ENCODE measurements around the gene BRK1.
"Not testable (repeated sequence)": the region's sequence is repeated elsewhere in the genome, so short reads cannot be mapped to it uniquely, and the experiment has no call there.

BRK1 gene

GRCh38 chr3:10116138-10116460 is 624 bp downstream of the BRK1 start:
- no peak for TF ChIP-seq CTCF (IDR thresholded peaks at IDR 0.05; ENCODE audit: low read depth, low read length)
- no peaks in the 10 kb centered on the region for H3K4me1 ChIP-seq
- H3K9me3 ChIP-seq, result no peaks in the 10 kb centered on the region
- H3K36me3 ChIP-seq, result no peaks in the 10 kb centered on the region
- no peak for DNase-seq
- H3K27me3 ChIP-seq, result no peaks in the 10 kb centered on the region
- H3K4me3 ChIP-seq (ENCODE audit: low read depth, low read length), result peak overlapping the region; percentile 91

- no peak for TF ChIP-seq CTCF (IDR thresholded peaks at IDR 0.05; ENCODE audit: low read depth, low read length)
- Histone ChIP-seq H3K9me3 (no peaks in the 10 kb centered on the region), H3K4me3 (ENCODE audit: low read depth, low read length) (peak overlapping the region; percentile 91; the same call in 1 of the 2 replicates), H3K27me3 (no peaks in the 10 kb centered on the region), H3K4me1 (no peaks in the 10 kb centered on the region), H3K36me3 (no peaks in the 10 kb centered on the region)
- no peak for DNase-seq
These were observed 1.5 kb downstream of the BRK1 start for GRCh38 chr3:10116928-10117327.

GRCh38 chr3:10119376-10119775 is 3.9 kb downstream of the BRK1 start:
- no peak for TF ChIP-seq CTCF (IDR thresholded peaks at IDR 0.05; ENCODE audit: low read depth, low read length)
- no peaks in the 10 kb centered on the region for H3K36me3 ChIP-seq
- no peaks in the 10 kb centered on the region for H3K27me3 ChIP-seq
- no peaks in the 10 kb centered on the region for H3K9me3 ChIP-seq
- no peak for DNase-seq
- no peak overlapping the region for H3K4me3 ChIP-seq (ENCODE audit: low read depth, low read length)
- H3K4me1 ChIP-seq, result no peaks in the 10 kb centered on the region

GRCh38 chr3:10121064-10121463 is 5.6 kb downstream of the BRK1 start:
- Histone ChIP-seq H3K36me3 (no peaks in the 10 kb centered on the region; the same call in 1 of the 2 replicates), H3K9me3 (no peaks in the 10 kb centered on the region), H3K27me3 (no peaks in the 10 kb centered on the region), H3K4me3 (ENCODE audit: low read depth, low read length) (no peak overlapping the region), H3K4me1 (no peaks in the 10 kb centered on the region)
- no peak for TF ChIP-seq CTCF (IDR thresholded peaks at IDR 0.05; ENCODE audit: low read depth, low read length)
- no peak for DNase-seq

- no peak for DNase-seq
- Histone ChIP-seq H3K4me3 (ENCODE audit: low read depth, low read length) (no peak overlapping the region), H3K27me3 (no peaks in the 10 kb centered on the region), H3K4me1 (no peaks in the 10 kb centered on the region), H3K36me3 (no peaks in the 10 kb centered on the region; the same call in 1 of the 2 replicates), H3K9me3 (no peaks in the 10 kb centered on the region)
- TF ChIP-seq CTCF (IDR thresholded peaks at IDR 0.05; ENCODE audit: low read depth, low read length), result no peak
These were observed 7.2 kb downstream of the BRK1 start for GRCh38 chr3:10122724-10123123.

- H3K4me1 ChIP-seq; H3K4me3 ChIP-seq (ENCODE audit: low read depth, low read length); H3K36me3 ChIP-seq; DNase-seq; H3K27me3 ChIP-seq; H3K9me3 ChIP-seq: not testable (repeated sequence)
These were observed 20.4 kb downstream of the BRK1 start for GRCh38 chr3:10135872-10136271.

- no peak for DNase-seq
- no peak for TF ChIP-seq CTCF (IDR thresholded peaks at IDR 0.05; ENCODE audit: low read depth, low read length)
- H3K27me3 ChIP-seq, result no peaks in the 10 kb centered on the region
These were observed 21.0 kb downstream of the BRK1 start for GRCh38 chr3:10136426-10137005.

More at GRCh38 chr3:10136426-10137005, 21.0 kb downstream of the BRK1 start:
- no peaks in the 10 kb centered on the region for H3K4me1 ChIP-seq
- H3K36me3 ChIP-seq, result no peaks in the 10 kb centered on the region
- no peaks in the 10 kb centered on the region for H3K9me3 ChIP-seq
- no peak overlapping the region for H3K4me3 ChIP-seq (ENCODE audit: low read depth, low read length)

Measured in BE2C (cell line).